Mesothelial cell of epicardium (in vitro differentiated cells): ENCODE measurements around the gene WNT3A. TPM values are rescaled to one million over a fixed set of nuclear protein-coding genes. Genes with fewer than 3 reads are reported as not detected.

Source experiments
- DNase-seq, 2 experiments: peaks; one replicate each; pipeline ENCODE4 v3.0.0; 2021; ENCODE audit warnings: low spot score in 2 of 2; ENCODE audit not compliant: unreplicated experiment in 2 of 2
- H3K27ac Mint-ChIP-seq: 2 replicates; pipeline ENCODE4 v1.8.0; 2021; ENCODE audit warnings: mixed read lengths
- H3K27me3 Mint-ChIP-seq: 2 replicates; pipeline ENCODE4 v1.8.0; 2021; ENCODE audit warnings: low read depth, mixed read lengths
- H3K36me3 Mint-ChIP-seq: 2 replicates; pipeline ENCODE4 v1.8.0; 2021; ENCODE audit warnings: mixed read lengths
- H3K4me1 Mint-ChIP-seq: 2 replicates; pipeline ENCODE4 v1.8.0; 2021; ENCODE audit warnings: mixed read lengths
- H3K4me3 Mint-ChIP-seq: 2 replicates; pipeline ENCODE4 v1.8.0; 2021; ENCODE audit warnings: mild to moderate bottlenecking, moderate library complexity, mixed read lengths
- H3K9me3 Mint-ChIP-seq: 2 replicates; pipeline ENCODE4 v1.8.0; 2021; ENCODE audit warnings: mixed read lengths
- CTCF ChIP-seq: fragments of 200-600 bp; sonication (generic); IDR thresholded peaks from one replicate; pipeline ENCODE4 v1.5.0; 2021; ENCODE audit warnings: antibody characterized with exemption; ENCODE audit not compliant: unreplicated experiment
- microRNA-seq: library from miRNA; unstranded; fragments of <30 nt; microRNA quantifications from one replicate; pipeline ENCODE4 v1.2.0, GENCODE V29; 2021; ENCODE audit warnings: inconsistent platforms, mixed read lengths
- total RNA-seq: library from RNA; stranded (reverse); gene quantifications from 3 replicates; pipeline ENCODE4 v1.2.1, GENCODE V29; 2021

The WNT3A gene
- total RNA-seq, 1 donor from 2014 or later = 0.16 TPM

DNA sequence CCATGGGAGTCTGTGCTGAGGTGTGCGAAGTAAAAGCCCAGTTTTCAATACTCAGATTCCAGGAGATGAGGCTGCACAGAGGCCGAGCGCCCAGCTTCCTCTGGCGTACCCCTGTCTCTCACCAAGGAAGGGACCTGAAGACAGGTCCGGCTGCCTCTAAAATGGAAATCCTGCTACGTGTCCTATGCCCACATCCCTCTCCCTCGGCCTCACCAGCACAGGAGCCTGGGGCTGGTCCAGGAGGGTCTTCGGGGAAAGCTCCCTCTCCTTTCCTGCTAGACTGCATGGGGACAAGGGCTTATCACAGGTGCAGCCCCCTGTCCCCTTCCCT, 101.9 kb downstream of the WNT3A start:
- H3K9me3 Mint-ChIP-seq = no peaks in the 10 kb centered on the region
- no peaks in the 10 kb centered on the region for H3K27me3 Mint-ChIP-seq
- H3K36me3 Mint-ChIP-seq = no peaks in the 10 kb centered on the region
- H3K27ac Mint-ChIP-seq = peak overlapping the region; percentile 99
- peaks cover 29% of the 10 kb centered on the region for H3K4me1 Mint-ChIP-seq
- DNase-seq = no peak
- H3K4me3 Mint-ChIP-seq = peak overlapping the region; percentile 91
- no peak for TF ChIP-seq CTCF

DNA sequence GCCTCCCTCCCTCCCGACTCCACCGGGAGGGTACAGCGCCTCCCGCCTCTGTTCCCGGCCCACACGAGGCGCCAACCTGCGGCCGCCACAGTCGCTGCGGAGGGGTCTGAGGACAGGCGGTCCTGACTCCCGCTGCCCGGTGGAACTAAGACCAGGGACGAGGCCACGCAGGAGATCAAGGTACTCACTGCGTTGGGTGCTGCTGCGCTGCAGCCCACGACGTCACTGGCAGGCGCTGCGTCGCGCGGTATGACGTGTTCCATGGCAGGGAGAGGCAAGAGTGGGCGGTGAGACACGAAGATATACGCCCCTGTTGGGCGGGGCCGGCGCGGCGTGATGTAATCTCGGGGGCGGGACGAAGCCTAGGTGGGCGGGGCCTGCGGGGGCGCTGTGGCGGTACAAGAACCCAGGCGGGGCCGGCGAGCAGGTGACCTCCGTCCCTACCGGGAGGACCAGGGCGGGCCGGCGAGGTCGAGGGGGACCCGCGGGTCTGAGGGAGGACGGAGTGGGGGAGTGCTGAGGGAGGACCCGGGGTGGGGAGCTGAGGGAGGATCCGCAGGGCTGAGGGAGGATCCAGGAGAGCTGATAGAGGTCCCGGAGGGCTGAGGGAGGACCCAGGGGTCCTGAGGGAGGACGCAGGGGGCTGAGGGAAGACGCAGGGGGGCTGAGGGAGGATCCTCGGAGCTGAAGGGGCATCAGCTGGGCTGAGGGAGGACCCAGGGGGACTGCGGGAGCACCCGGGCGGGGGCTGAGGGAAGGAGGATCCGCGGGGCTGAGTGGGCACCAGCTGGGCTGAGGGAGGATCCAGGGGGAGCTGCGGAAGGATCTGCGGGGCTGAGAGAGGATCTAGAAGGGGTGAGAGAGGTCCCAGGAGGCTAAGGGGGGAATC, 102.5 kb downstream of the WNT3A start, which contains the start of gene MRPL55:
Gene MRPL55 (minus strand): TSS at position 227 of the 889 bp plus-strand sequence. CDS start 1,039 bp downstream, outside the sequence.
- DNase-seq = peak; percentile 93 to 100
- Mint-ChIP-seq H3K36me3 (no peaks in the 10 kb centered on the region), H3K4me1 (peaks cover 27% of the 10 kb centered on the region), H3K27me3 (no peaks in the 10 kb centered on the region), H3K4me3 (peak within 1 kb of the TSS; percentile 91), H3K27ac (peak within 1 kb of the TSS; percentile 99), H3K9me3 (no peaks in the 10 kb centered on the region)
- TF ChIP-seq CTCF = no peak

DNA sequence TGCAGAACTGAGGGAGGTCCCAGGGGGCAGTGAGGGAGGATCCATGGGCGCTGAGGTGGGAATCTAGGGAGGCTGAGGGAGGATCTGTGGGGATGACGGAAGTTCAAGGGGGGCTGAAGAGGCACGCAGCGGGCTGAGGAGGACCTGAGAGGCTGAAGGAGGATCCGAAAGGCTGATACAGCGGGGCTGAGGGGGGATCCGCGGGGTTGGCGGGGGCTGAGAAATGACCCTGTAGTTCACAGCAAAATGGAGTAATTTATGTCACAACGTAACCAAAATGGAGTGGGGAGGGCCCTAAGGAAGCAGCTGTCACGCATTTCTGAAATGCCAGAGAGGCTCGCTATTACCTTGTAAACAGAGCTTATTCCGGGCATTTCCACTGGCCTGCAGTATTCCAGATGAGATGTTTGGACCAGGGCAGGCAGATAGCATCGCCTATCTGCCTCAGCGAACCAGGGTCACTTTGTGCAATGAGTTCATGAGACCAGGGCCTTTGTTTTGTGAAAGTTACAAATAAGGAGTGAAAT, 103.2 kb downstream of the WNT3A start:
- no peaks in the 10 kb centered on the region for H3K27me3 Mint-ChIP-seq
- peak in 1 of 2 experiments; percentile 55 for DNase-seq
- no peaks in the 10 kb centered on the region for H3K9me3 Mint-ChIP-seq
- no peaks in the 10 kb centered on the region for H3K36me3 Mint-ChIP-seq
- peak overlapping the region; percentile 91 for H3K4me3 Mint-ChIP-seq
- no peak for TF ChIP-seq CTCF
- peaks cover 24% of the 10 kb centered on the region for H3K4me1 Mint-ChIP-seq
- peak overlapping the region; percentile 99 for H3K27ac Mint-ChIP-seq

- no peaks in the 10 kb centered on the region for H3K9me3 Mint-ChIP-seq
- DNase-seq = no peak
- no peaks in the 10 kb centered on the region for H3K27me3 Mint-ChIP-seq
- H3K27ac Mint-ChIP-seq = peak overlapping the region; percentile 99
- peak overlapping the region; percentile 91 for H3K4me3 Mint-ChIP-seq
- TF ChIP-seq CTCF = no peak
- H3K36me3 Mint-ChIP-seq = no peaks in the 10 kb centered on the region
- H3K4me1 Mint-ChIP-seq = peaks cover 24% of the 10 kb centered on the region
Observed at GRCh38 chr1:228110556-228110955, 103.8 kb downstream of the WNT3A start.

Small RNA genes within 50 kb of the gene (microRNA-seq; reads per million reads assigned to microRNA genes)
- gene MIR3620 = 16.4 reads per million, percentile 40 among the genes with 10 or more reads in this experiment

Other genes with a start within 250 kb of the WNT3A start
- not detected in 3 replicates for gene PRSS38, start 191.3 kb upstream of the WNT3A start, total RNA-seq
- gene WNT9A, start 59.1 kb upstream of the WNT3A start, total RNA-seq = 3.9 to 4.5 TPM (median 4.3 TPM) in 3 replicates
- gene ARF1, start 75.7 kb downstream of the WNT3A start, total RNA-seq = 255 to 277 TPM (median 262 TPM) in 3 replicates
- gene C1orf35, start 96.3 kb downstream of the WNT3A start, total RNA-seq = 19.3 to 20.9 TPM (median 20.2 TPM) in 3 replicates
- gene MRPL55, start 102.3 kb downstream of the WNT3A start, total RNA-seq = 53.9 to 56.9 TPM (median 54.2 TPM) in 3 replicates
- gene GUK1, start 133.3 kb downstream of the WNT3A start, total RNA-seq = 129 to 136 TPM (median 135 TPM) in 3 replicates
- 2.5 to 2.6 TPM (median 2.5 TPM) in 3 replicates for gene GJC2, start 142.9 kb downstream of the WNT3A start, total RNA-seq
- 10.8 to 14.2 TPM (median 11.8 TPM) in 3 replicates for gene IBA57, start 158.8 kb downstream of the WNT3A start, total RNA-seq
- 95.3 to 113 TPM (median 100 TPM) in 3 replicates for gene OBSCN, start 201.0 kb downstream of the WNT3A start, total RNA-seq